Caco-2 (cell line): ENCODE measurements around the gene SRSF7. TPM values are rescaled to one million over a fixed set of nuclear protein-coding genes. Genes with fewer than 3 reads are reported as not detected.
"Not testable (repeated sequence)": the region's sequence is repeated elsewhere in the genome, so short reads cannot be mapped to it uniquely, and the experiment has no call there.

Source experiments
- BruUV-seq: library from RNA; stranded (reverse); fragments of 400-500 nt; replicated peaks from 2 replicates; lab custom pipeline; 2021; lab: Mats Ljungman, UMichigan
- CTCF ChIA-PET: fragments of 300-600 bp; sonication (Branson Sonifier 250); formaldehyde crosslinking; loops from one replicate; lab custom pipeline; 2022; ENCODE audit warnings: antibody characterized with exemption; lab: Charles Lee
- POLR2A ChIA-PET: fragments of 300-600 bp; sonication (Branson Sonifier 250); formaldehyde crosslinking; loops from one replicate; lab custom pipeline; 2022; ENCODE audit warnings: antibody characterized with exemption; lab: Charles Lee
- DNase-seq, 2 experiments: peaks; one replicate each; pipeline versions ENCODE4 v3.0.0 to v3.0.0-alpha.2; 2020 to 2022
- H3K27me3 ChIP-seq: replicated peaks from 2 replicates; pipeline ENCODE4 v1.6.0; 2011; ENCODE audit warnings: low read length; ENCODE audit not compliant: control insufficient read depth, insufficient read depth
- H3K36me3 ChIP-seq: 2 replicates; pipeline ENCODE4 v1.5.1; 2011; ENCODE audit warnings: low read length; ENCODE audit not compliant: control insufficient read depth, insufficient read depth
- H3K4me1 ChIP-seq: fragments of 250-450 bp; sonication (Bioruptor Pico); 2 replicates; pipeline ENCODE4 v1.5.1; 2020; ENCODE audit warnings: mild to moderate bottlenecking
- H3K4me3 ChIP-seq: 2 replicates; pipeline ENCODE4 v1.5.1; 2011; ENCODE audit warnings: low read depth, mild to moderate bottlenecking, control low read depth, low read length
- H3K9me3 ChIP-seq: fragments of 250-450 bp; sonication (Bioruptor Pico); 2 replicates; pipeline ENCODE4 v1.5.1; 2020; ENCODE audit warnings: mild to moderate bottlenecking, moderate library complexity
- H3K27ac Mint-ChIP-seq: one replicate; pipeline ENCODE4 v1.8.0; 2022; ENCODE audit warnings: mixed read lengths; ENCODE audit not compliant: unreplicated experiment
- H3K27me3 Mint-ChIP-seq: one replicate; pipeline ENCODE4 v1.8.0; 2022; ENCODE audit warnings: mixed read lengths; ENCODE audit not compliant: insufficient read depth, unreplicated experiment
- H3K36me3 Mint-ChIP-seq: one replicate; pipeline ENCODE4 v1.8.0; 2022; ENCODE audit warnings: mild to moderate bottlenecking, mixed read lengths; ENCODE audit not compliant: insufficient read depth, unreplicated experiment
- H3K4me1 Mint-ChIP-seq: one replicate; pipeline ENCODE4 v1.8.0; 2022; ENCODE audit warnings: low read depth, mixed read lengths; ENCODE audit not compliant: unreplicated experiment
- H3K4me3 Mint-ChIP-seq: one replicate; pipeline ENCODE4 v1.8.0; 2022; ENCODE audit warnings: mild to moderate bottlenecking, moderate library complexity, mixed read lengths; ENCODE audit not compliant: unreplicated experiment
- H3K9me3 Mint-ChIP-seq: one replicate; pipeline ENCODE4 v1.8.0; 2022; ENCODE audit warnings: mixed read lengths; ENCODE audit not compliant: unreplicated experiment
- CTCF ChIP-seq, 2 experiments: fragments of 200-600 bp in 1 of 2; IDR thresholded peaks; 1 replicate in 1 of 2; 2 replicates in 1 of 2; pipeline versions ENCODE4 v1.5.1 to v1.8.0; 2011 to 2022; ENCODE audit warnings: antibody characterized with exemption in 1 of 2, control low read depth in 1 of 2, inconsistent platforms in 1 of 2, low read depth in 1 of 2, low read length in 1 of 2, mild to moderate bottlenecking in 1 of 2, moderate library complexity in 1 of 2; ENCODE audit not compliant: insufficient read depth in 1 of 2, severe bottlenecking in 1 of 2, unreplicated experiment in 1 of 2
- intact Hi-C: fragments of 100-400 bp; cut with micrococcal nuclease; formaldehyde crosslinking; loops from one replicate; pipeline ENCODE4 v1.10.0; 2022; ENCODE audit not compliant: unreplicated experiment
- total RNA-seq: library from RNA; stranded (reverse); gene quantifications from 2 replicates; pipeline ENCODE4 v1.2.3, GENCODE V29; 2022

The SRSF7 gene
- total RNA-seq, 1 experiment from 2014 or later: 233 TPM

DNA sequence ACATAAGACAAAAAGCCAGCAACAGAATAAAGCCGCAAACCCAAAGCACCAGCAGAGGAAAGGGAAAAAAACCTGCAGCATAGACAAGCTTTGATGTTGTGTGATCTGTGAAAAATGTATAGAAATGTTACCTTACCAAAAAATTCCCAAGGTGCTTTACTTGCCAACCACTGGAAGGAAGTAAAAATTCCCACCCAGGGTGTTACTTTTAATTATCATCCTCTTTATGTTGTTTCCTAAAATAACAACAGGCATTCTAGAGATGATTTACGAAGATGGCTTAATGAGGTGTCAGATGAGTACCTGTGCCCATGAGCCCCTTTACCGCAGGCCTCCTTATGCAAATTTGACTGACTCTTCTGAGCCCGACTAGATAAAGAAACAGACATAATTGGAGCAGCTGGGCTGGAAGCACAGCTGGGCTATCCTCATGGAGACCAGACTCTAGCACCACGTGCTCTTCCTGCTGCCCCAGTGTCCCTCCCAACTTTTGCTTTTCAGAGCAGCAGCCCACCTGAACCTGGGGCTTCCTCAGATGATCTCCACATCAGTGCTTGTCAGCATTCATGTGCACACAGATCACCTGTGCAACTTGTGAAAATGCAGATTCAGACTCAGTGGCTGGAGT lies 41.5 kb downstream of the SRSF7 start:
- no peak for DNase-seq
- intact Hi-C loops: no loop called here
- Histone ChIP-seq H3K27me3 (no peaks in the 10 kb centered on the region), H3K9me3 (no peaks in the 10 kb centered on the region), H3K36me3 (peaks cover 3% of the 10 kb centered on the region; the same call in 1 of the 2 replicates), H3K4me3 (no peak overlapping the region), H3K4me1 (no peaks in the 10 kb centered on the region)
- H3K4me1 Mint-ChIP-seq: peaks cover 5% of the 10 kb centered on the region
- ChIA-PET CTCF (no interaction called here), POLR2A (interaction anchor here (1.2 kb wide), 1 partner anchor 42 kb away, joined by 6 read pairs; the partner anchor contains the start of gene SRSF7)
- peaks cover 18% of the 10 kb centered on the region for H3K9me3 Mint-ChIP-seq
- no peak for TF ChIP-seq CTCF (IDR thresholded peaks at IDR 0.05; ENCODE audit: insufficient read depth in 1 of 2, low read depth in 1 of 2, low read length in 1 of 2, severe bottlenecking in 1 of 2, unreplicated experiment in 1 of 2)
- H3K36me3 Mint-ChIP-seq: peaks cover 35% of the 10 kb centered on the region
- no peak overlapping the region for H3K27ac Mint-ChIP-seq
- H3K4me3 Mint-ChIP-seq: no peak overlapping the region
- no TSS peak for BruUV-seq
- no peaks in the 10 kb centered on the region for H3K27me3 Mint-ChIP-seq

DNA sequence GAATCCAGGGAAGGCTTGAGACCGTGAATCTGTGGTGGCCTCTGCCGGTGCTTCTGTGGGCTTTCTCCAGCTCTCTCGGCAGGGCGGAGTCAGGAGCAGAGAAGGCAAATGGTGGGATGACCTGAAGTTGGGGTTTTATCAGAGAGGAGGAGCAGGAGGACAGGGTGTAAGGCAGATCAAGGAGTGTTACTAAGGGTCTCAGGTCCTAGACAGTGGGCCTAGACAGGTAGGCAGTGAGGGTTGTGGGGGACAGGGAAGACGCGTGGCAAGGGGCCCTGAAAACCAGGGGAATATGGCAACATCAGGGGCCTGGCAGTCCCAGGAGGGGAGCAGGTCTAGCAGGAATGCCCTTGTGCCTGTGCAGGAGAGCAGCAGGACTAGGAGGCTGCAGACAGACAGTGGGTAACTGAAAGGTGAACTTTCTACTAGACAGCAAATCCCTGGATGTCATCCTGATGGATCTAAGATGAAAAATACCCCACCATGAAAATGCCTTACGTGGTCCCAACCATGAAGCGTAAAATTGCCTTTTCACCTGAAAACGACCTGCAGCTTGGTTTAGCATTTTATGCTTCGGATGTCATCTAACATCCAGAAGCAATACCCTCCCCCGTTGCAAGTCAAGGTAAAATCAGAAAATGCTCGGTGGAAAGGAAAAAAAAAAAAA lies 42.1 kb downstream of the SRSF7 start:
- no peaks in the 10 kb centered on the region for H3K27me3 ChIP-seq
- POLR2A ChIA-PET: interaction anchor here (1.2 kb wide), 1 partner anchor 43 kb away, joined by 6 read pairs; the partner anchor contains the start of gene SRSF7
- Mint-ChIP-seq H3K9me3 (peaks cover 18% of the 10 kb centered on the region), H3K4me3 (no peak overlapping the region), H3K27me3 (no peaks in the 10 kb centered on the region), H3K36me3 (peaks cover 29% of the 10 kb centered on the region), H3K4me1 (no peaks in the 10 kb centered on the region), H3K27ac (no peak overlapping the region)
- TF ChIP-seq CTCF (IDR thresholded peaks at IDR 0.05; ENCODE audit: insufficient read depth in 1 of 2, low read depth in 1 of 2, low read length in 1 of 2, severe bottlenecking in 1 of 2, unreplicated experiment in 1 of 2): no peak
- BruUV-seq: no TSS peak
- no peak overlapping the region for H3K4me3 ChIP-seq
- CTCF ChIA-PET: no interaction called here
- DNase-seq: no peak
- H3K36me3 ChIP-seq: peaks cover 3% of the 10 kb centered on the region; the same call in 1 of the 2 replicates
- H3K9me3 ChIP-seq: no peaks in the 10 kb centered on the region
- intact Hi-C loops: no loop called here
- H3K4me1 ChIP-seq: no peaks in the 10 kb centered on the region

- intact Hi-C loops, H3K4me1 Mint-ChIP-seq, DNase-seq, H3K27me3 Mint-ChIP-seq, H3K9me3 ChIP-seq, H3K4me3 ChIP-seq, CTCF ChIA-PET, H3K4me1 ChIP-seq, H3K36me3 ChIP-seq, H3K27me3 ChIP-seq, H3K4me3 Mint-ChIP-seq, BruUV-seq, H3K27ac Mint-ChIP-seq: not testable (repeated sequence)
- Mint-ChIP-seq H3K36me3 (peaks cover 29% of the 10 kb centered on the region), H3K9me3 (peaks cover 18% of the 10 kb centered on the region)
- POLR2A ChIA-PET: interaction anchor here (0.6 kb wide), 1 partner anchor 247 kb away, joined by 4 read pairs; no protein-coding TSS in a partner anchor
Measured at GRCh38 chr2:38708491-38708890, 42.7 kb downstream of the SRSF7 start.
